DMS53 treated with DMSO at 0.1 percent for 48 hours (cell line): ENCODE data around the gene SESN2.
"Not testable (repeated sequence)": the region's sequence is repeated elsewhere in the genome, so short reads cannot be mapped to it uniquely, and the experiment has no call there.

Experiments used
- DNase-seq: peaks from one replicate; lab custom pipeline; 2025; ENCODE audit not compliant: unreplicated experiment; lab: John Stamatoyannopoulos, UW

SESN2 gene

GRCh38 chr1:28326984-28327383 is 67.7 kb downstream of the SESN2 start:
- DNase-seq, result no peak

GRCh38 chr1:28327431-28327830 is 68.1 kb downstream of the SESN2 start:
- DNase-seq, result not testable (repeated sequence)

GRCh38 chr1:28328228-28328648 is 68.9 kb downstream of the SESN2 start:
- DNase-seq, result no peak

GRCh38 chr1:28329395-28330153 is 70.3 kb downstream of the SESN2 start:
- no peak for DNase-seq
